SJCRH30 (cell line): Measurements from ENCODE around the gene KCNK7. TPM values are rescaled to one million over a fixed set of nuclear protein-coding genes. Genes with fewer than 3 reads are reported as not detected.
"Not testable (repeated sequence)": the region's sequence is repeated elsewhere in the genome, so short reads cannot be mapped to it uniquely, and the experiment has no call there.

Experiments
- DNase-seq, 2 experiments: peaks; one replicate each; pipeline ENCODE4 v3.0.0-alpha.2; 2015 to 2020
- H3K27ac ChIP-seq: fragments of 250-450 bp; sonication (Bioruptor Pico); 2 replicates; pipeline ENCODE4 v1.5.1; 2020; ENCODE audit warnings: mild to moderate bottlenecking, moderate library complexity
- H3K27me3 ChIP-seq: fragments of 250-450 bp; sonication (Bioruptor Pico); 2 replicates; pipeline ENCODE4 v1.5.1; 2020; ENCODE audit warnings: mild to moderate bottlenecking, moderate library complexity
- H3K36me3 ChIP-seq: fragments of 250-450 bp; sonication (Bioruptor Pico); 2 replicates; pipeline ENCODE4 v1.5.1; 2020; ENCODE audit warnings: mild to moderate bottlenecking, moderate library complexity
- H3K4me1 ChIP-seq: fragments of 250-450 bp; sonication (Bioruptor Pico); 2 replicates; pipeline ENCODE4 v1.5.1; 2020; ENCODE audit warnings: mild to moderate bottlenecking, moderate library complexity
- H3K4me3 ChIP-seq: fragments of 250-450 bp; sonication (Bioruptor Pico); 2 replicates; pipeline ENCODE4 v1.5.1; 2020; ENCODE audit warnings: mild to moderate bottlenecking, moderate library complexity
- H3K9me3 ChIP-seq: fragments of 250-450 bp; sonication (Bioruptor Pico); replicated peaks from 2 replicates; pipeline ENCODE4 v1.5.1; 2020; ENCODE audit warnings: mild to moderate bottlenecking, moderate library complexity
- total RNA-seq: library from RNA; depleted of rRNA; stranded (reverse); fragments of >200 nt; shearing (Covaris generic); gene quantifications from 2 replicates; pipeline ENCODE4 v1.2.3, GENCODE V29; 2014

The KCNK7 gene
- total RNA-seq, 1 experiment from 2014 or later: 0.28 TPM

DNA sequence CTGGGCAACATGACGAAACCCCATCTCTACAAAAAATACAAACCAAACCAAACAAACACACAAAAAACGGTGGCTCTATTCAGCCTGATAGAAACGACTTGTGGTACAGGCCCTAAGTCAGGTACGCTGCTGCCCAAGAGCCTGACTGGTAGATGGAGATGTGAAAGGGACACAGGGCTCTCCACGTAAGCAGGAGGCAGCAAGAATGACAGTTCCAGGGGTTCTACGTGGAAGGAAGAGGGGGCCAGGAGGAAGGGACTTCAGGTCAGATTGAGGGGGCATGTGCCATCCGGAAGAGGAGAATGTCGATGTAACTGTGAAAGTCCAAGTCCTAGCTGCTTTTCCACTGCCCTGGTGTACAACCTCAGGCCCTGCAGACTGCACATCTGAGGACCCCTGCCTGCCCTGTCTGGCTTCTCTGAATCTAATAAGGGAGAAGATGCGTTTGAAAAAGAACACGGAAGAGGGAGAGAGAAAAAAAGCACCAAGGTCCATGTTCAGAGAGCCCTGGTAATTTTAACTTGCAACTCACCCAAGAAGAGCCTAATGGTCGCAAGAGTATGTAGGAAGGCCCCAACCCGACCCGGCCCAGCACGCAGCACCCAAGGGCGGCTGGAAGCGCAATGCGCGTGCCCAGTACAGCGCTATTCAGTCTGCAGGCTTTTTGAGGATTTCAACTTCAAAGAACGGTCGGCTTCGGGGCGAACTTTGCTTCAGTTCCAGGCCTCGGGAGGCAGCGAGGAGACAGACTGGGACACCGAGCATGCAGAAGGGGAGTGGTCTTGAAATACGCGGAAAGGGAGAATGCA, 26.2 kb downstream of the KCNK7 start:
- H3K27me3 ChIP-seq: no peaks in the 10 kb centered on the region
- H3K4me3 ChIP-seq: peak overlapping the region; percentile 88
- peaks cover 17% of the 10 kb centered on the region for H3K4me1 ChIP-seq
- H3K9me3 ChIP-seq: no peaks in the 10 kb centered on the region
- no peaks in the 10 kb centered on the region for H3K36me3 ChIP-seq
- DNase-seq: no peak
- peak overlapping the region; percentile 10; the same call in 1 of the 2 replicates for H3K27ac ChIP-seq

- H3K4me1 ChIP-seq: peaks cover 13% of the 10 kb centered on the region
- no peaks in the 10 kb centered on the region for H3K27me3 ChIP-seq
- no peaks in the 10 kb centered on the region for H3K9me3 ChIP-seq
- H3K36me3 ChIP-seq: no peaks in the 10 kb centered on the region
- no peak for DNase-seq
- H3K27ac ChIP-seq: no peak overlapping the region
- no peak overlapping the region for H3K4me3 ChIP-seq
Measured at GRCh38 chr11:65565624-65566453, 29.8 kb downstream of the KCNK7 start.

DNA sequence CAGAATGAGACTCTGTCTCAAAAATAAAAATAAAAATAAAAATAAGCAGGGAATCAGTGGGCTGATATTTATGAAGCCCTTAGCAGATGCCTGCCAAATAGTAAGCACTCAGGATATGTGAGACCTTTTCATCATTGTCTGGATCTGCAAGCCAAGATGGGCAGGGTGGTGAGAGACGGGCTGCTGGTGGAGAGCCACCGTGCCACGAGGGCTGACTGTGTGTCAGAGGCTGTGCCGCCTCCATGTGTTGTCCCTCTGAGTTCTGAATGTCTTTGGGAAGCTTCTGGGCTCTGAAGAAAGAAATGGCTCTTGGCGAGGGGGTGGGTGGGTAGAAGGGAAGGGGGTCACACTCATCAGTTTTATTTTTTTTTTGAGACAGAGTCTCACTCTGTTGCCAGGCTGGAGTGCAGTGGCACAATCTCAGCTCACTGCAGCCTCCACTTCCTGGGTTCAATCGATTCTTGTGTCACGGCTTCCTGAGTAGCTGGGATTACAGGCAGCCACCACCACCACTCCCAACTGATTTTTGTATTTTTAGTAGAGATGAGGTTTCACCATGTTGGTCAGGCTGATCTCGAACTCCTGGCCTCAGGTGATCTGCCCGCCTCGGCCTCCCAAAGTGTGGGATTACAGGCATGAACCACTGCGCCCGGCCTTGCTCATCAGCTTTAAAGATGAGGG, 30.6 kb downstream of the KCNK7 start:
- not testable (repeated sequence) for H3K27ac ChIP-seq, H3K36me3 ChIP-seq, H3K4me3 ChIP-seq, H3K9me3 ChIP-seq, H3K27me3 ChIP-seq, DNase-seq
- H3K4me1 ChIP-seq: peaks cover 21% of the 10 kb centered on the region

DNA sequence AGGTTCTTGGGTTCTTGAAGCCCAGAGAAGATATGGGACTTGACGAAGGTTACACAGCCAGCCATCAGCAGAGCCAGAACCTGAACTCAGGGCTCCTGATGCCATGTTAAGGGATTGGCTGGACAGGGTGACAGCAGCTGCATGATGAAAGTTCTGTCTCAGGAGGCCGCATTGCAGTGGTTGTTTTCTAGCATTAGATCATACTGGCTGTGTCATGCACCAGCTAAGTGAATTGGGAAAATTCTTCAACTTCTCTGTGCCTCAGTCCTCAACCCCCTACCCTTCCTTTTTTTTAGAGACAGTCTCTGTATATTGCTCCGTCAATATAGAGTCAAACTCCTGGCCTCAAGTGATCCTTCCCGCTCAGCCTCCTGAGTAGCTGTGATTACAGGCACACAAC, 32.0 kb downstream of the KCNK7 start:
- Histone ChIP-seq H3K27me3 (no peaks in the 10 kb centered on the region), H3K27ac (no peak overlapping the region), H3K4me1 (peaks cover 31% of the 10 kb centered on the region), H3K4me3 (no peak overlapping the region), H3K9me3 (no peaks in the 10 kb centered on the region), H3K36me3 (no peaks in the 10 kb centered on the region)
- no peak for DNase-seq

DNA sequence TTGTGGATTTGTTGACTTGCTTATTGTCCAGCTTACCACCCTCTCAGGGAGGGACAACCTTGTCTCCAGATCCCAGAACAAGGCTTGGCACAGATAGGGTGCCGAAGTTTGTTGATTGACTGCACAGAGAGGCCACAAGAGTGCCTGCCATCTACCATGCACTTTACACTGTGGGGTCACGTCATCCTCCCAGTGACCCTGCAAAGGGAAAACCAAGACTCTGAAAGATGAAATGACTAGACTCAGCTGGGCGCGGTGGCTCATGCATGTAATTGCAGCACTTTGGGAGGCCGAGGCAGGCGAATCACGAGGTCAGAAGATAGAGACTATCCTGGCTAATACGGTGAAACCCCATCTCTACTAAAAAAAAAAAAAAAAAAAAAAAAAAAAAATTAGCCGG, 32.8 kb downstream of the KCNK7 start:
- H3K36me3 ChIP-seq: no peaks in the 10 kb centered on the region
- H3K4me1 ChIP-seq: peaks cover 32% of the 10 kb centered on the region
- H3K9me3 ChIP-seq: no peaks in the 10 kb centered on the region
- H3K27ac ChIP-seq: no peak overlapping the region
- H3K27me3 ChIP-seq: no peaks in the 10 kb centered on the region
- H3K4me3 ChIP-seq: no peak overlapping the region
- DNase-seq: no peak

DNA sequence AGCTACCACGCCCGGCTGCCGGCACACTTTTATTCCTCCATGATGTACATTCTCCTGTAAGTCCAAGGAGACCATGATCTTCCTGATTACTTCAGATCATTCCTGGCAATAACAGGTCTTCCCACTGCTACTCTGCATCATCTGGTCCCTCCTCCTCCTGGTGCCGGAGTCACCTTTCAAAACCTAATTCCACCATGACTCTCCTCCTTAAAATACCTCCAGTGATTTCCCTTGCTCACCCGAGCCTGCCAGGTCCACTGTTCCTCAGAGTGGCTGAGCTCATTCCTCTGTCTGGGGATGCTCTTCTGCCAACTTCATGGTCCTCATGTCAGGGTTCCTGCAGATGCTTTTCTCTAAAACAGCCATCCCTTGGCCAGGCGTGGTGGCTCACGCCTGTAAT, 33.6 kb downstream of the KCNK7 start:
- Histone ChIP-seq H3K27me3 (no peaks in the 10 kb centered on the region), H3K27ac (no peak overlapping the region), H3K4me3 (no peak overlapping the region), H3K36me3 (no peaks in the 10 kb centered on the region), H3K4me1 (peaks cover 35% of the 10 kb centered on the region), H3K9me3 (no peaks in the 10 kb centered on the region)
- DNase-seq: no peak

DNA sequence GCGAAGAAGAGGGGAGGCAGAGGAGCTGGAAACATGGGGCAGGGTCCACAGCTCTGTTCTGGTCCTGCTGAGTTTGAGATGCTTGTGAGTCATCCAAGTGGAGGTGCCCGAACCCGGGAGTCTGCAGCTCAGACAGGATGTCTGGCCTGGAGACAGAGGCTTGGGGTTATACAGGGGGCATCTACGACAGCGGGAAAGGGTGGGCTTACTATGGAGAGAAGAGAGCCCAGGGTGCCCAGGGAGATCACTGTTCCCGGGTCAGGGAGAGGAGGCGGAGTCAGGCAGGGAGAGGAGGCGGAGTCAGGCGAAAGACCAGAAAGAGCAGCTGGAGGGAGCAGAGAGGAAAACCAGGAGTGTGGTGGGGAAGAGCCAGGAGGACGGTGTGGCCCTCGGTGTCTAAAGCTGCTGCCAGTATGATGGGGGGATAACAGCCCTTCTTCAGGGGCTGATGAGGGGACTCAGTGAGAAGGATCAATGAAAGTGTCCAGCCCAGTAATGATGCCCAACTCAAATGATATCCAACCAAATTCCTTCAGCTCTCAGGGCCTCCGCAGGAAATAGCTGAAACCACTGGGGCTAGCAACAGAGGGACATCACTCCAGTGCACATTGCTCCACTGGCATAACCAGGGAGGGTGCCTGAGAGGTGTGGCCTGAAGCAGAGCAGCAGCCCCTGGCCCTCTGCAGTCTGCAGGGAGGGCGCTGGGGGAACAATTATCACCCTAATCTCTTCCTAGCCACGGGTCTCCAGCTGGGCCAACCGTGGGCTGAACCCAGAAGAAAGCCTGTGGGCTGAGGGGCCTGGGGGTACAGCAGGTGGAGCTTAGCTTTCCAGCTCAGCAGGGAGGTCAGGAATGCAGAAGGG, 34.8 kb downstream of the KCNK7 start:
- Histone ChIP-seq H3K27me3 (no peaks in the 10 kb centered on the region), H3K27ac (peak overlapping the region; percentile 71; the same call in 1 of the 2 replicates), H3K9me3 (no peaks in the 10 kb centered on the region), H3K4me1 (peaks cover 44% of the 10 kb centered on the region), H3K36me3 (no peaks in the 10 kb centered on the region), H3K4me3 (no peak overlapping the region)
- peak; percentile 80 to 82 for DNase-seq

- DNase-seq: peak in 1 of 2 experiments; percentile 57
- no peaks in the 10 kb centered on the region for H3K27me3 ChIP-seq
- peak overlapping the region; percentile 71; the same call in 1 of the 2 replicates for H3K27ac ChIP-seq
- H3K36me3 ChIP-seq: no peaks in the 10 kb centered on the region
- peaks cover 51% of the 10 kb centered on the region for H3K4me1 ChIP-seq
- no peaks in the 10 kb centered on the region for H3K9me3 ChIP-seq
- H3K4me3 ChIP-seq: no peak overlapping the region
Measured at GRCh38 chr11:65559951-65560537, 35.6 kb downstream of the KCNK7 start.

GRCh38 chr11:65559535-65559934, 36.1 kb downstream of the KCNK7 start:
- Histone ChIP-seq H3K27ac (peak overlapping the region; percentile 71; the same call in 1 of the 2 replicates), H3K4me1 (peaks cover 55% of the 10 kb centered on the region)
- no peak for DNase-seq

DNA sequence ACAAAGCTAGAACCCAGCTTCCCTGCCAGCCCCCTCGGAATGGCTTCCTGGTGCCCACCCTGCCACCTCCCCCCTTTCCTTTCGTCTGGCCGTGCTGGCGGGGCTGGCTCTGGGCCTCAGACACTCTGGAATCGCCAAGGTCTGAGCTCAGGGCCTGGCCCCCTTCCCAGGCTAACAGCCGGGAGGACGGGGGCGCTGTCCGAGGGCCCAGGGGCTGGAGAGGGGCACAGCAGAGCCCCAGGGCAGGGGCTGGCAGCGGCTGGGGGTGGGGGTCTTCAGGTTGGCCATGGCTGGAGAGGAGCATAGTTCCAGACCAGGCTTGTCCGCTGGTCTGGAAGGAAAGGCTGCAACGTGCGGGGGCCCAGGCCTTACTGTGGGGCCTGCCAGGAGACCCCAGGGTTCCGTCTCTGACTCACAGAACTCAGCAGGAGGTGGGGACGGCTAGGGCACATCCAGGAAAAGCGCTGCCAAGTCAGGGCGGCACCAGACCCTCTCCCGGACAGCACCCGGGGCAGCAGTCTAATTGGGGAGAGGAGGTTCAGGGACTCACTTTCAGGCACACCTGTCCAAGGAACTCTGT, 36.6 kb downstream of the KCNK7 start:
- H3K27ac ChIP-seq: peak overlapping the region; percentile 71
- no peaks in the 10 kb centered on the region for H3K36me3 ChIP-seq
- DNase-seq: peak in 1 of 2 experiments; percentile 29
- no peaks in the 10 kb centered on the region for H3K9me3 ChIP-seq
- H3K4me3 ChIP-seq: peak overlapping the region; percentile 66
- no peaks in the 10 kb centered on the region for H3K27me3 ChIP-seq
- peaks cover 55% of the 10 kb centered on the region for H3K4me1 ChIP-seq

More at GRCh38 chr11:65559535-65559934, 36.1 kb downstream of the KCNK7 start:
- no peaks in the 10 kb centered on the region for H3K9me3 ChIP-seq
- no peak overlapping the region for H3K4me3 ChIP-seq
- no peaks in the 10 kb centered on the region for H3K36me3 ChIP-seq
- no peaks in the 10 kb centered on the region for H3K27me3 ChIP-seq

GRCh38 chr11:65558002-65558929, 37.3 kb downstream of the KCNK7 start, which contains the start of gene LTBP3:
Gene LTBP3 (minus strand): TSS chr11:65558359. CDS start chr11:65557959, 400 bp downstream.
- peak within 1 kb of the TSS; percentile 66 for H3K4me3 ChIP-seq
- no peaks in the 10 kb centered on the region for H3K9me3 ChIP-seq
- DNase-seq: peak; percentile 64 to 74
- peak within 1 kb of the TSS; percentile 71 for H3K27ac ChIP-seq
- no peaks in the 10 kb centered on the region for H3K27me3 ChIP-seq
- peaks cover 55% of the 10 kb centered on the region for H3K4me1 ChIP-seq
- H3K36me3 ChIP-seq: no peaks in the 10 kb centered on the region

DNA sequence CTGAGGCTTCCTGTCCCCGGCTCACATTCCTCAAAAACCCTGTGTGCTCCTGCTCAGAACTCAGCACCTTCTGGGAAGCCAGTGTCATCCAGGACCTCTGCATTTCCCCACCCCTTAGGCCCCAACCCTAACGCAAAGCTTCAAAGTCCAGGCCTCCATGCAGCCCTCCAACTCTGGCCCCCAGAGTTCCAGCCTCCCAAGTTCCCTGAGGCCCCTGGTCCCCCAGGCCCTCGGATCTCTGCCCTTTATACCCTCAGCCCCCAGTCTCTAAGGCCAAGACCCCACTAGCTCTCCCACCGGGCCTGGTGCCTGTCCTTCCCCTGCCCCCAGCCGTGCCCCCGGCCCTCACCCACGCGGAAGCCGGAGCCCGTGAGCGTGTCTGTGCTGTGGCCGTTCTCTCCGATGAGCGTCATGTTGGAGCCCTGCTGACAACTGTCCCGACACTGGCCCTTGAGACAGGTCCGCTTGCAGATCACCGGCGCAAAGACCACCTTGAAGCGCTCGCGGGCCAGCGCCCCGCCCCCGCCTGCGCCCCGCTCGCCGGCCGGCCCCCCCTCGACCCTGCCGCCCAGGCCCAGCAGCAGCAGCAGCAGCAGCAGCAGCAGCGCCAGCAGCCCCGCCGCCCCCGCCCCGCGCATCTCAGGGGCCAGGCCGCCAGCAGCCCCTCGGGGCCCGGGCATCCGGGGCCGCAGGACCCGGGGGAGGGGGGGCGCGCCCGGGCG, 38.2 kb downstream of the KCNK7 start:
- peak overlapping the region; percentile 66 for H3K4me3 ChIP-seq
- no peaks in the 10 kb centered on the region for H3K27me3 ChIP-seq
- no peaks in the 10 kb centered on the region for H3K36me3 ChIP-seq
- peaks cover 57% of the 10 kb centered on the region for H3K4me1 ChIP-seq
- H3K9me3 ChIP-seq: no peaks in the 10 kb centered on the region
- no peak for DNase-seq
- H3K27ac ChIP-seq: no peak overlapping the region
